HUES64 (cell line): Measurements from ENCODE around the gene NF1.
"Not testable (repeated sequence)": the region's sequence is repeated elsewhere in the genome, so short reads cannot be mapped to it uniquely, and the experiment has no call there.

Experiments
- H3K27ac ChIP-seq: 2 replicates; pipeline ENCODE4 v1.7.0; 2013; ENCODE audit warnings: low read depth, low read length, inconsistent platforms
- H3K27me3 ChIP-seq: 2 replicates; pipeline ENCODE4 v1.6.1; 2013; ENCODE audit warnings: mild to moderate bottlenecking, low read length; ENCODE audit not compliant: insufficient read depth
- H3K36me3 ChIP-seq: 2 replicates; pipeline ENCODE4 v1.6.1; 2013; ENCODE audit warnings: mild to moderate bottlenecking, low read length; ENCODE audit not compliant: insufficient read depth
- H3K4me1 ChIP-seq: 2 replicates; pipeline ENCODE4 v1.6.1; 2013; ENCODE audit warnings: mild to moderate bottlenecking, low read length, moderate library complexity; ENCODE audit not compliant: insufficient read depth
- H3K4me3 ChIP-seq: 2 replicates; pipeline ENCODE4 v1.5.1; 2013; ENCODE audit warnings: mild to moderate bottlenecking, low read length, moderate library complexity
- H3K9ac ChIP-seq: 2 replicates; pipeline ENCODE4 v1.6.1; 2013; ENCODE audit warnings: mild to moderate bottlenecking, low read depth, low read length
- H3K9me3 ChIP-seq: 2 replicates; pipeline ENCODE4 v1.6.1; 2013; ENCODE audit warnings: low read depth, low read length; ENCODE audit not compliant: insufficient read depth
- WGBS: fragments of 150-250, 120-280 bp; methylation state at CpG from one replicate; pipeline ENCODE4 v1.1.7; 2013; ENCODE audit warnings: missing lambda C conversion rate; 5-methylcytosine and 5-hydroxymethylcytosine counted together

The NF1 gene

GRCh38 chr17:31299624-31300023 lies 204.8 kb downstream of the NF1 start:
- Histone ChIP-seq H3K4me3 (no peak overlapping the region), H3K27me3 (no peaks in the 10 kb centered on the region), H3K27ac (no peak overlapping the region), H3K9ac (no peak overlapping the region), H3K9me3 (no peaks in the 10 kb centered on the region), H3K36me3 (no peaks in the 10 kb centered on the region), H3K4me1 (peaks cover 12% of the 10 kb centered on the region; the same call in 1 of the 2 replicates)

DNA sequence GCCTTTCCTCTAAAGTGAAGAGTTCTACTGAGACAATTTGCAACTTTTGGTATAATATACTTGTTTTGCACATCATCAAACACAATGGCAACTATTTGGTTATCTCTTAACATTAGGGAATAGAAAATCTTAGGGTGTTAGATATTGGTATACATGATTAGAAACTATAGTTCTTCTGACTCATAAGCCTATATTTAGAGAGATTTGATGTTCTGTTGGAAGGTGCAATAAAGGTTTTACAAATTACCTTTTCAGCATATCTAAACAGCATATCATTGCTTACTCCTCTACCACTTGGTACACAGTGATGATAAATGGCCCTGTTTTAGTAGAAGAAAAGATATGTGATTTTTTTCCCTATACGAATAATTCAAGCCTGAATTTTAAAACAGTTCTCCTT lies 212.9 kb downstream of the NF1 start:
- H3K4me3 ChIP-seq, result no peak overlapping the region
- H3K9ac ChIP-seq, result no peak overlapping the region
- no peaks in the 10 kb centered on the region for H3K27me3 ChIP-seq
- H3K27ac ChIP-seq, result no peak overlapping the region
- H3K4me1 ChIP-seq, result peaks cover 4% of the 10 kb centered on the region; the same call in 1 of the 2 replicates
- H3K36me3 ChIP-seq, result no peaks in the 10 kb centered on the region
- WGBS, result no CpG with 5 or more reads among the region's 1 CpG
- no peaks in the 10 kb centered on the region for H3K9me3 ChIP-seq

GRCh38 chr17:31308372-31309334 lies 213.9 kb downstream of the NF1 start:
- H3K9me3 ChIP-seq, result no peaks in the 10 kb centered on the region
- no peak overlapping the region for H3K4me3 ChIP-seq
- H3K9ac ChIP-seq, result no peak overlapping the region
- H3K27me3 ChIP-seq, result no peaks in the 10 kb centered on the region
- H3K36me3 ChIP-seq, result no peaks in the 10 kb centered on the region
- peaks cover 4% of the 10 kb centered on the region; the same call in 1 of the 2 replicates for H3K4me1 ChIP-seq
- no peak overlapping the region for H3K27ac ChIP-seq
- 92% methylated on average over 5 of the region's 5 CpGs for WGBS

GRCh38 chr17:31309556-31309955 lies 214.8 kb downstream of the NF1 start:
- no peak overlapping the region for H3K27ac ChIP-seq
- H3K27me3 ChIP-seq, result no peaks in the 10 kb centered on the region
- 92% methylated on average over 2 of the region's 2 CpGs for WGBS
- H3K9me3 ChIP-seq, result no peaks in the 10 kb centered on the region
- H3K36me3 ChIP-seq, result no peaks in the 10 kb centered on the region
- peaks cover 4% of the 10 kb centered on the region; the same call in 1 of the 2 replicates for H3K4me1 ChIP-seq
- H3K9ac ChIP-seq, result no peak overlapping the region
- H3K4me3 ChIP-seq, result no peak overlapping the region

- Histone ChIP-seq H3K27ac (no peak overlapping the region), H3K9me3 (no peaks in the 10 kb centered on the region), H3K27me3 (no peaks in the 10 kb centered on the region), H3K4me3 (no peak overlapping the region), H3K4me1 (peaks cover 4% of the 10 kb centered on the region; the same call in 1 of the 2 replicates), H3K36me3 (no peaks in the 10 kb centered on the region), H3K9ac (no peak overlapping the region)
- WGBS, result 75% methylated on average over 2 of the region's 2 CpGs
Observed at GRCh38 chr17:31310260-31310659, 215.5 kb downstream of the NF1 start.

GRCh38 chr17:31310886-31311285 lies 216.1 kb downstream of the NF1 start:
- Histone ChIP-seq H3K4me1 (peaks cover 4% of the 10 kb centered on the region; the same call in 1 of the 2 replicates), H3K27ac (no peak overlapping the region), H3K36me3 (no peaks in the 10 kb centered on the region)

DNA sequence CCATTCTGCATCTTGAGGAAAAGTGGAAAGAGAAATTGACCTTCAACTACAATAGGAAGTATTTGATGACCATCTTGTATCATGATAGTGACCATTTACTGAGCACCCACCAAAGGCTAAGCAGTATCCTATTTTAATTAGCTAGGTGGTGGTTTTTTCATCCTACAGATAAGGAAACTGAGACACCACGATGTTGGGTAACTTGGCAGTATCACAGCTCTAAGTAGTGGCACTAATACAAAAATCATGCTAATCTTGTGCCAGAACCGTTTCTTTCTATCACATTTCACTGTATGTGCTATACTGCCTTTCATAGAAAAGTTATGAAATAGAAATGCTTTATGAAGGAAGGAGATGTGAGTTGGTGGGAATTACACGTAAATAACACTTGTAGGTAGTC lies 216.7 kb downstream of the NF1 start:
- Histone ChIP-seq H3K27ac (no peak overlapping the region), H3K36me3 (no peaks in the 10 kb centered on the region), H3K9ac (no peak overlapping the region), H3K4me3 (no peak overlapping the region), H3K9me3 (no peaks in the 10 kb centered on the region), H3K4me1 (peaks cover 4% of the 10 kb centered on the region; the same call in 1 of the 2 replicates), H3K27me3 (no peaks in the 10 kb centered on the region)
- WGBS, result 100% methylated on average over 3 of the region's 3 CpGs

More at GRCh38 chr17:31310886-31311285, 216.1 kb downstream of the NF1 start:
- H3K27me3 ChIP-seq, result no peaks in the 10 kb centered on the region
- no peaks in the 10 kb centered on the region for H3K9me3 ChIP-seq
- WGBS, result 92% methylated on average over 7 of the region's 7 CpGs
- no peak overlapping the region for H3K9ac ChIP-seq
- no peak overlapping the region for H3K4me3 ChIP-seq

GRCh38 chr17:31312223-31312622 lies 217.4 kb downstream of the NF1 start:
- not testable (repeated sequence) for H3K36me3 ChIP-seq, H3K4me1 ChIP-seq, H3K27ac ChIP-seq, H3K27me3 ChIP-seq, H3K9me3 ChIP-seq, H3K9ac ChIP-seq, H3K4me3 ChIP-seq
- 96% methylated on average over 6 of the region's 7 CpGs for WGBS

- no peak within 1 kb of the TSS for H3K9ac ChIP-seq
- no peaks in the 10 kb centered on the region for H3K9me3 ChIP-seq
- peaks cover 4% of the 10 kb centered on the region; the same call in 1 of the 2 replicates for H3K4me1 ChIP-seq
- H3K4me3 ChIP-seq, result no peak within 1 kb of the TSS
- H3K27me3 ChIP-seq, result no peaks in the 10 kb centered on the region
- no peaks in the 10 kb centered on the region for H3K36me3 ChIP-seq
- no peak within 1 kb of the TSS for H3K27ac ChIP-seq
- 94% methylated on average over 1 of the region's 3 CpGs for WGBS
Observed at GRCh38 chr17:31313982-31314781, 219.4 kb downstream of the NF1 start, which contains the start of gene EVI2B. EVI2B (minus strand) TSS chr17:31314054; CDS start chr17:31305609, 8,445 bp downstream.

DNA sequence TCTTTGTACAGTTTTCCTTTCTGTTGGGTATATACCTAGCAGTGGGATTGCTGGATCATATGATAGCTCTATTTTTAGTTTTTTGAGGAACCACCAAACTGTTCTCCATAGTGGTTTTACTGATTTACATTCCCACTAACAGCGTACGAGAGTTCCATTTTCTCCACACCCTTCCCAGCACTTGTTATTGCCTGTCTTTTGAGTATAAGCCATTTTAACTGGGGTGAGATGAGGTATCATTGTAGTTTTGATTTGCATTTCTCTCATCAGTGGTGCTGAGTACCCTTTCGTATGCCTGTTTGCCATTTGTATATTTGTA lies 220.0 kb downstream of the NF1 start:
- no peak overlapping the region for H3K4me3 ChIP-seq
- H3K27me3 ChIP-seq, result no peaks in the 10 kb centered on the region
- H3K4me1 ChIP-seq, result peaks cover 4% of the 10 kb centered on the region; the same call in 1 of the 2 replicates
- WGBS, result 100% methylated on average over 2 of the region's 3 CpGs
- no peaks in the 10 kb centered on the region for H3K9me3 ChIP-seq
- H3K36me3 ChIP-seq, result no peaks in the 10 kb centered on the region
- H3K27ac ChIP-seq, result no peak overlapping the region
- H3K9ac ChIP-seq, result no peak overlapping the region

- 91% methylated on average over 8 of the region's 8 CpGs for WGBS
- Histone ChIP-seq H3K27me3 (no peaks in the 10 kb centered on the region), H3K36me3 (no peaks in the 10 kb centered on the region), H3K4me3 (no peak overlapping the region), H3K27ac (0 out of 2 replicates have a peak overlapping the region, but pooled peaks have one; percentile 7), H3K9me3 (no peaks in the 10 kb centered on the region), H3K9ac (peak overlapping the region; percentile 28; the same call in 1 of the 2 replicates), H3K4me1 (peaks cover 4% of the 10 kb centered on the region; the same call in 1 of the 2 replicates)
Observed at GRCh38 chr17:31318298-31318801, 223.6 kb downstream of the NF1 start.
